ENCODE data around the gene PNMA8A.

GRCh38 chr19:46496304-46496703 lies 24.9 kb upstream of the PNMA8A start:
- TF ChIP-seq CTCF (IDR thresholded peaks at IDR 0.05) (no peak), POLR2A (IDR thresholded peaks at IDR 0.05; ENCODE audit: low read depth) (no peak), EP300 (IDR thresholded peaks at IDR 0.05) (no peak)

Data from esophagus muscularis mucosa (tissue), 4 donors.